Naive thymus-derived CD8-positive, alpha-beta T cell (primary cell): ENCODE results near the gene CLCN6. TPM values are rescaled to one million over a fixed set of nuclear protein-coding genes. Genes with fewer than 3 reads are reported as not detected.
A peak's percentile ranks its signal among the peaks of the same experiment; 100 is the strongest.

Source experiments
- ATAC-seq, 2 donors: fragments of 150-1000 bp; cut with Tn5 transposase in 1 of 2; sonication (Bioruptor Pico), chemical (Tn5 transposase) in 1 of 2; 1 replicate in 1 of 2; 2 replicates in 1 of 2; pipeline ENCODE4 v1.10.0; 2021; ENCODE audit warnings: mild to moderate bottlenecking in 2 of 2, moderate library complexity in 2 of 2
- POLR2A ChIA-PET: fragments of 350-600 bp; sonication (Branson Sonifier 250); formaldehyde crosslinking; loops from one replicate; lab custom pipeline; 2021; ENCODE audit warnings: antibody characterized with exemption; lab: Charles Lee
- DNase-seq, 10 donors: peaks; one replicate each; pipeline versions ENCODE4 v3.0.0 to v3.0.0-alpha.2; 2020 to 2022
- H3K27ac Mint-ChIP-seq, 10 donors: one replicate each; pipeline ENCODE4 v1.8.0; 2020 to 2022; ENCODE audit warnings: mild to moderate bottlenecking in 10 of 10, mixed read lengths in 10 of 10, moderate library complexity in 4 of 10, inconsistent platforms in 1 of 10
- H3K27me3 Mint-ChIP-seq, 5 donors: one replicate each; pipeline ENCODE4 v1.8.0; 2021 to 2022; ENCODE audit warnings: mixed read lengths in 5 of 5
- H3K36me3 Mint-ChIP-seq, 3 donors: one replicate each; pipeline ENCODE4 v1.8.0; 2020 to 2022; ENCODE audit warnings: mixed read lengths in 3 of 3, mild to moderate bottlenecking in 2 of 3, inconsistent platforms in 1 of 3
- H3K4me1 Mint-ChIP-seq, 4 donors: one replicate each; pipeline ENCODE4 v1.8.0; 2021 to 2022; ENCODE audit warnings: mixed read lengths in 4 of 4
- H3K4me3 Mint-ChIP-seq, 10 donors: one replicate each; pipeline ENCODE4 v1.8.0; 2020 to 2022; ENCODE audit warnings: mild to moderate bottlenecking in 10 of 10, mixed read lengths in 10 of 10, moderate library complexity in 6 of 10, inconsistent platforms in 1 of 10
- H3K9me3 Mint-ChIP-seq, 9 donors: one replicate each; pipeline ENCODE4 v1.8.0; 2020 to 2022; ENCODE audit warnings: mixed read lengths in 9 of 9, mild to moderate bottlenecking in 3 of 9, inconsistent platforms in 1 of 9, moderate library complexity in 1 of 9
- polyA plus RNA-seq, 3 donors: library from polyadenylated mRNA; unstranded; fragments of 300-500 nt; fragmentation: Illumina TruSeq; gene quantifications; one replicate each; pipeline ENCODE4 v1.2.3, GENCODE V29; 2021
- total RNA-seq, 8 experiments: library from RNA in 2 of 8; stranded (reverse) in 2 of 8; gene quantifications; one replicate each; pipeline ENCODE4 v1.2.3 and lab custom pipeline; 2021 to 2026

Gene CLCN6
- total and polyA plus RNA-seq, 5 experiments from 2014 or later: 1.2 to 31.8 (median 2.8) TPM

- ATAC-seq: no peak
- Mint-ChIP-seq H3K4me3 (no peak overlapping the region), H3K9me3 (peaks cover 0 to 2% (median 0%) of the 10 kb centered on the region in 9 donors), H3K36me3 (no peaks in the 10 kb centered on the region), H3K4me1 (peaks cover 0 to 4% (median 1%) of the 10 kb centered on the region in 4 donors), H3K27ac (no peak overlapping the region), H3K27me3 (peaks cover 14 to 67% (median 31%) of the 10 kb centered on the region in 5 donors)
- DNase-seq: no peak
- POLR2A ChIA-PET: no interaction called here
These were observed 49.4 kb downstream of the CLCN6 start for GRCh38 chr1:11855430-11855829.

- Mint-ChIP-seq H3K9me3 (peaks cover 0 to 5% (median 0%) of the 10 kb centered on the region in 9 donors), H3K36me3 (no peaks in the 10 kb centered on the region), H3K4me3 (no peak overlapping the region), H3K27ac (peak overlapping the region in 1 of 10 donors; percentile 80), H3K27me3 (peaks cover 22 to 75% (median 43%) of the 10 kb centered on the region in 5 donors), H3K4me1 (peaks cover 0 to 4% (median 0%) of the 10 kb centered on the region in 4 donors)
- POLR2A ChIA-PET: no interaction called here
- ATAC-seq (no peak), DNase-seq (no peak)
These were observed 50.7 kb downstream of the CLCN6 start for GRCh38 chr1:11856698-11857097.

GRCh38 chr1:11857164-11857851, 51.3 kb downstream of the CLCN6 start:
- no peak for ATAC-seq
- H3K36me3 Mint-ChIP-seq: no peaks in the 10 kb centered on the region
- no peak for DNase-seq
- POLR2A ChIA-PET: no interaction called here
- H3K4me1 Mint-ChIP-seq: peaks cover 0 to 4% (median 0%) of the 10 kb centered on the region in 4 donors
- H3K27me3 Mint-ChIP-seq: peaks cover 23 to 81% (median 50%) of the 10 kb centered on the region in 5 donors
- H3K27ac Mint-ChIP-seq: no peak overlapping the region
- no peak overlapping the region for H3K4me3 Mint-ChIP-seq
- peaks cover 0 to 5% (median 0%) of the 10 kb centered on the region in 9 donors for H3K9me3 Mint-ChIP-seq

GRCh38 chr1:11858158-11858557, 52.2 kb downstream of the CLCN6 start:
- H3K4me3 Mint-ChIP-seq: no peak overlapping the region
- no peaks in the 10 kb centered on the region for H3K36me3 Mint-ChIP-seq
- ATAC-seq: no peak
- peaks cover 0 to 4% (median 0%) of the 10 kb centered on the region in 4 donors for H3K4me1 Mint-ChIP-seq
- DNase-seq: no peak
- peaks cover 27 to 84% (median 51%) of the 10 kb centered on the region in 5 donors for H3K27me3 Mint-ChIP-seq
- POLR2A ChIA-PET: no interaction called here
- no peak overlapping the region for H3K27ac Mint-ChIP-seq
- H3K9me3 Mint-ChIP-seq: peaks cover 0 to 5% (median 0%) of the 10 kb centered on the region in 9 donors

GRCh38 chr1:11858613-11858967, 52.6 kb downstream of the CLCN6 start, which contains the start of gene NPPB:
Gene NPPB (minus strand): TSS chr1:11858945. CDS start chr1:11858833, 112 bp downstream.
- peaks cover 0 to 4% (median 0%) of the 10 kb centered on the region in 4 donors for H3K4me1 Mint-ChIP-seq
- no peak within 1 kb of the TSS for H3K4me3 Mint-ChIP-seq
- ATAC-seq: no peak
- POLR2A ChIA-PET: no interaction called here
- no peaks in the 10 kb centered on the region for H3K36me3 Mint-ChIP-seq
- peaks cover 0 to 5% (median 0%) of the 10 kb centered on the region in 9 donors for H3K9me3 Mint-ChIP-seq
- no peak within 1 kb of the TSS for H3K27ac Mint-ChIP-seq
- no peak for DNase-seq
- H3K27me3 Mint-ChIP-seq: peaks cover 25 to 80% (median 48%) of the 10 kb centered on the region in 5 donors

- ATAC-seq (peak; percentile 96 to 98), DNase-seq (peak; percentile 59 to 86 (median 76))
- Mint-ChIP-seq H3K9me3 (peaks cover 0 to 5% (median 0%) of the 10 kb centered on the region in 9 donors), H3K4me1 (peaks cover 0 to 4% (median 0%) of the 10 kb centered on the region in 4 donors), H3K4me3 (no peak overlapping the region), H3K27me3 (peaks cover 23 to 82% (median 46%) of the 10 kb centered on the region in 5 donors), H3K36me3 (no peaks in the 10 kb centered on the region), H3K27ac (no peak overlapping the region)
- POLR2A ChIA-PET: no interaction called here
These were observed 53.2 kb downstream of the CLCN6 start for GRCh38 chr1:11858968-11859871.

GRCh38 chr1:11860083-11860482, 54.1 kb downstream of the CLCN6 start:
- peaks cover 27 to 79% (median 44%) of the 10 kb centered on the region in 5 donors for H3K27me3 Mint-ChIP-seq

GRCh38 chr1:11860587-11860986, 54.6 kb downstream of the CLCN6 start:
- Mint-ChIP-seq H3K4me1 (peaks cover 0 to 4% (median 0%) of the 10 kb centered on the region in 4 donors), H3K36me3 (no peaks in the 10 kb centered on the region), H3K9me3 (peaks cover 0 to 5% (median 0%) of the 10 kb centered on the region in 9 donors), H3K27me3 (peaks cover 27 to 78% (median 44%) of the 10 kb centered on the region in 5 donors), H3K27ac (no peak overlapping the region), H3K4me3 (no peak overlapping the region)
- DNase-seq (no peak), ATAC-seq (no peak)
- POLR2A ChIA-PET: interaction anchor here (0.7 kb wide), 1 partner anchor 70 kb away, joined by 7 read pairs; no protein-coding TSS in a partner anchor

More at GRCh38 chr1:11860083-11860482, 54.1 kb downstream of the CLCN6 start:
- Mint-ChIP-seq H3K9me3 (peaks cover 0 to 5% (median 0%) of the 10 kb centered on the region in 9 donors), H3K36me3 (no peaks in the 10 kb centered on the region), H3K27ac (no peak overlapping the region), H3K4me3 (no peak overlapping the region), H3K4me1 (peaks cover 0 to 4% (median 0%) of the 10 kb centered on the region in 4 donors)
- POLR2A ChIA-PET: interaction anchor here (0.7 kb wide), 1 partner anchor 70 kb away, joined by 7 read pairs; no protein-coding TSS in a partner anchor
- DNase-seq: no peak
- no peak for ATAC-seq

- Mint-ChIP-seq H3K4me1 (no peaks in the 10 kb centered on the region), H3K4me3 (no peak overlapping the region), H3K27ac (no peak overlapping the region), H3K27me3 (peaks cover 27 to 56% (median 36%) of the 10 kb centered on the region in 5 donors), H3K9me3 (peaks cover 0 to 5% (median 0%) of the 10 kb centered on the region in 9 donors), H3K36me3 (no peaks in the 10 kb centered on the region)
- DNase-seq (no peak), ATAC-seq (no peak)
- POLR2A ChIA-PET: no interaction called here
These were observed 56.9 kb downstream of the CLCN6 start for GRCh38 chr1:11862890-11863289.

GRCh38 chr1:11868331-11868980, 62.5 kb downstream of the CLCN6 start:
- DNase-seq (no peak), ATAC-seq (no peak)
- Mint-ChIP-seq H3K4me3 (no peak overlapping the region), H3K9me3 (no peaks in the 10 kb centered on the region), H3K4me1 (no peaks in the 10 kb centered on the region), H3K27me3 (peaks cover 10 to 19% (median 14%) of the 10 kb centered on the region in 5 donors), H3K27ac (no peak overlapping the region), H3K36me3 (no peaks in the 10 kb centered on the region)
- POLR2A ChIA-PET: no interaction called here

GRCh38 chr1:11869104-11869503, 63.1 kb downstream of the CLCN6 start:
- POLR2A ChIA-PET: no interaction called here
- Mint-ChIP-seq H3K36me3 (no peaks in the 10 kb centered on the region), H3K4me3 (no peak overlapping the region), H3K9me3 (no peaks in the 10 kb centered on the region), H3K4me1 (no peaks in the 10 kb centered on the region), H3K27me3 (peaks cover 11 to 23% (median 16%) of the 10 kb centered on the region in 5 donors), H3K27ac (no peak overlapping the region)
- no peak for ATAC-seq
- DNase-seq: no peak

- POLR2A ChIA-PET: no interaction called here
- ATAC-seq (no peak), DNase-seq (no peak)
- H3K9me3 Mint-ChIP-seq: no peaks in the 10 kb centered on the region
- peak overlapping the region in 1 of 10 donors; percentile 5 for H3K27ac Mint-ChIP-seq
- no peaks in the 10 kb centered on the region for H3K4me1 Mint-ChIP-seq
- H3K27me3 Mint-ChIP-seq: peaks cover 11 to 28% (median 14%) of the 10 kb centered on the region in 5 donors
- H3K36me3 Mint-ChIP-seq: no peaks in the 10 kb centered on the region
- H3K4me3 Mint-ChIP-seq: no peak overlapping the region
These were observed 63.7 kb downstream of the CLCN6 start for GRCh38 chr1:11869650-11870207.
